SU-DHL-6 (cell line): ENCODE results near the gene EML6.

Experiments used
- EZH2phosphoT487 ChIP-seq: fragments of 200-600 bp; sonication (generic), shearing (Covaris generic); conservative IDR thresholded peaks from 2 replicates; pipeline ENCODE4 v1.6.1; 2018; ENCODE audit warnings: mild to moderate bottlenecking, antibody characterized with exemption, low read length, moderate library complexity, mixed read lengths
- TF ChIP-seq, protein P1 (sequence below): fragments of 200-600 bp; sonication (generic); IDR thresholded peaks from one replicate; pipeline ENCODE4 v1.5.1; 2017; ENCODE audit warnings: antibody characterized with exemption, mild to moderate bottlenecking, low read length, moderate library complexity; ENCODE audit not compliant: insufficient read depth, poor library complexity, severe bottlenecking

GRCh38 chr2:54878182-54878581, 154.7 kb downstream of the EML6 start:
- TF ChIP-seq, protein P1, sequence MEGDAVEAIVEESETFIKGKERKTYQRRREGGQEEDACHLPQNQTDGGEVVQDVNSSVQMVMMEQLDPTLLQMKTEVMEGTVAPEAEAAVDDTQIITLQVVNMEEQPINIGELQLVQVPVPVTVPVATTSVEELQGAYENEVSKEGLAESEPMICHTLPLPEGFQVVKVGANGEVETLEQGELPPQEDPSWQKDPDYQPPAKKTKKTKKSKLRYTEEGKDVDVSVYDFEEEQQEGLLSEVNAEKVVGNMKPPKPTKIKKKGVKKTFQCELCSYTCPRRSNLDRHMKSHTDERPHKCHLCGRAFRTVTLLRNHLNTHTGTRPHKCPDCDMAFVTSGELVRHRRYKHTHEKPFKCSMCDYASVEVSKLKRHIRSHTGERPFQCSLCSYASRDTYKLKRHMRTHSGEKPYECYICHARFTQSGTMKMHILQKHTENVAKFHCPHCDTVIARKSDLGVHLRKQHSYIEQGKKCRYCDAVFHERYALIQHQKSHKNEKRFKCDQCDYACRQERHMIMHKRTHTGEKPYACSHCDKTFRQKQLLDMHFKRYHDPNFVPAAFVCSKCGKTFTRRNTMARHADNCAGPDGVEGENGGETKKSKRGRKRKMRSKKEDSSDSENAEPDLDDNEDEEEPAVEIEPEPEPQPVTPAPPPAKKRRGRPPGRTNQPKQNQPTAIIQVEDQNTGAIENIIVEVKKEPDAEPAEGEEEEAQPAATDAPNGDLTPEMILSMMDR: no peak
- no peak for TF ChIP-seq EZH2phosphoT487
